ENCODE results near the gene USP17L5.
"Not testable (repeated sequence)": the region's sequence is repeated elsewhere in the genome, so short reads cannot be mapped to it uniquely, and the experiment has no call there.

Gene USP17L5, protein sequence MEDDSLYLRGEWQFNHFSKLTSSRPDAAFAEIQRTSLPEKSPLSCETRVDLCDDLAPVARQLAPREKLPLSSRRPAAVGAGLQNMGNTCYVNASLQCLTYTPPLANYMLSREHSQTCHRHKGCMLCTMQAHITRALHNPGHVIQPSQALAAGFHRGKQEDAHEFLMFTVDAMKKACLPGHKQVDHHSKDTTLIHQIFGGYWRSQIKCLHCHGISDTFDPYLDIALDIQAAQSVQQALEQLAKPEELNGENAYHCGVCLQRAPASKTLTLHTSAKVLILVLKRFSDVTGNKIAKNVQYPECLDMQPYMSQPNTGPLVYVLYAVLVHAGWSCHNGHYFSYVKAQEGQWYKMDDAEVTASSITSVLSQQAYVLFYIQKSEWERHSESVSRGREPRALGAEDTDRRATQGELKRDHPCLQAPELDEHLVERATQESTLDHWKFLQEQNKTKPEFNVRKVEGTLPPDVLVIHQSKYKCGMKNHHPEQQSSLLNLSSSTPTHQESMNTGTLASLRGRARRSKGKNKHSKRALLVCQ

DNA sequence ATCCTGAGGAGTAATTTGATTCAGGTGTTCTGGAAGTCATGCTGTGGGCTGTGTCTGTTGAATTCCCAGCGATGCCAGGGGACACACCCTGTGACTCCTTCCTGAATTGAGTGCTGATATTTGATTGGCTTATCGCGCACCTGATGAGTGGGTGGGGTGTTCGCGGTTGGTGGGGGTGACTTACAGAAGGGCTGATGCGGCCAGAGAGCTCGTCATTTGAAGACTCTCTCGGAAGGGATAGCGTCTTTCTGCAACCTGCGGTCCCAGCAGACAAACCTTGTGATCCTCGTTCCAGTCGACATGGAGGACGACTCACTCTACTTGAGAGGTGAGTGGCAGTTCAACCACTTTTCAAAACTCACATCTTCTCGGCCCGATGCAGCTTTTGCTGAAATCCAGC, at the start of gene USP17L5:
TSS of gene USP17L5 (plus strand) at position 301 of the 400 bp plus-strand sequence. CDS start at position 301, 0 bp downstream.
- DNase-seq: not testable (repeated sequence)

DNA sequence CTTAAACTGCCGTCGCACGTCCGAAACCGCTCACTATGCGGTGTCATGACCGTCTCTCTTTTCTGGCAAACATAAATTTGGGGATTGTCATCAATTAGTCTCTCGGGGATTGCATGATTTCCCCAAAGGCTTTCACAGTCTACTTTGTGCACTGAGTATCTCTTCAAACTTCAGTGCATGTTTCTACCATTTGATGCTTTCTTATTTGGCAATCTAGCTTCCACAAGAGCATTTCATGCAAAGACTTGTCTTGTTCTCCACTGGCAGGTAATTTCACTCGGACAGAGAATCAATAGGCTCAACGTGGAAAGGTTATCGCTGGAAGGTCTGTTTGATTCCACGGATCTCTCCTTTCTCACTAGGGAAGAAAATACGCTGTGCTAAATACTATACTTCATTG, 15.0 kb upstream of the USP17L5 start:
- DNase-seq: not testable (repeated sequence)

DNA sequence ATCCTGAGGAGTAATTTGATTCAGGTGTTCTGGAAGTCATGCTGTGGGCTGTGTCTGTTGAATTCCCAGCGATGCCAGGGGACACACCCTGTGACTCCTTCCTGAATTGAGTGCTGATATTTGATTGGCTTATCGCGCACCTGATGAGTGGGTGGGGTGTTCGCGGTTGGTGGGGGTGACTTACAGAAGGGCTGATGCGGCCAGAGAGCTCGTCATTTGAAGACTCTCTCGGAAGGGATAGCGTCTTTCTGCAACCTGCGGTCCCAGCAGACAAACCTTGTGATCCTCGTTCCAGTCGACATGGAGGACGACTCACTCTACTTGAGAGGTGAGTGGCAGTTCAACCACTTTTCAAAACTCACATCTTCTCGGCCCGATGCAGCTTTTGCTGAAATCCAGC, 14.3 kb upstream of the USP17L5 start, which contains the start of gene USP17L24:
TSS of gene USP17L24 (plus strand) at position 301 of the 400 bp plus-strand sequence. CDS start at position 301, 0 bp downstream.
- DNase-seq: not testable (repeated sequence)

DNA sequence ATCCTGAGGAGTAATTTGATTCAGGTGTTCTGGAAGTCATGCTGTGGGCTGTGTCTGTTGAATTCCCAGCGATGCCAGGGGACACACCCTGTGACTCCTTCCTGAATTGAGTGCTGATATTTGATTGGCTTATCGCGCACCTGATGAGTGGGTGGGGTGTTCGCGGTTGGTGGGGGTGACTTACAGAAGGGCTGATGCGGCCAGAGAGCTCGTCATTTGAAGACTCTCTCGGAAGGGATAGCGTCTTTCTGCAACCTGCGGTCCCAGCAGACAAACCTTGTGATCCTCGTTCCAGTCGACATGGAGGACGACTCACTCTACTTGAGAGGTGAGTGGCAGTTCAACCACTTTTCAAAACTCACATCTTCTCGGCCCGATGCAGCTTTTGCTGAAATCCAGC, 9.6 kb upstream of the USP17L5 start, which contains the start of gene USP17L25:
TSS of gene USP17L25 (plus strand) at position 301 of the 400 bp plus-strand sequence. CDS start at position 301, 0 bp downstream.
- DNase-seq: not testable (repeated sequence)

DNA sequence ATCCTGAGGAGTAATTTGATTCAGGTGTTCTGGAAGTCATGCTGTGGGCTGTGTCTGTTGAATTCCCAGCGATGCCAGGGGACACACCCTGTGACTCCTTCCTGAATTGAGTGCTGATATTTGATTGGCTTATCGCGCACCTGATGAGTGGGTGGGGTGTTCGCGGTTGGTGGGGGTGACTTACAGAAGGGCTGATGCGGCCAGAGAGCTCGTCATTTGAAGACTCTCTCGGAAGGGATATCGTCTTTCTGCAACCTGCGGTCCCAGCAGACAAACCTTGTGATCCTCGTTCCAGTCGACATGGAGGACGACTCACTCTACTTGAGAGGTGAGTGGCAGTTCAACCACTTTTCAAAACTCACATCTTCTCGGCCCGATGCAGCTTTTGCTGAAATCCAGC, 4.8 kb upstream of the USP17L5 start, which contains the start of gene USP17L26:
TSS of gene USP17L26 (plus strand) at position 301 of the 400 bp plus-strand sequence. CDS start at position 301, 0 bp downstream.
- DNase-seq: not testable (repeated sequence)

DNA sequence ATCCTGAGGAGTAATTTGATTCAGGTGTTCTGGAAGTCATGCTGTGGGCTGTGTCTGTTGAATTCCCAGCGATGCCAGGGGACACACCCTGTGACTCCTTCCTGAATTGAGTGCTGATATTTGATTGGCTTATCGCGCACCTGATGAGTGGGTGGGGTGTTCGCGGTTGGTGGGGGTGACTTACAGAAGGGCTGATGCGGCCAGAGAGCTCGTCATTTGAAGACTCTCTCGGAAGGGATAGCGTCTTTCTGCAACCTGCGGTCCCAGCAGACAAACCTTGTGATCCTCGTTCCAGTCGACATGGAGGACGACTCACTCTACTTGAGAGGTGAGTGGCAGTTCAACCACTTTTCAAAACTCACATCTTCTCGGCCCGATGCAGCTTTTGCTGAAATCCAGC, 4.6 kb downstream of the USP17L5 start, which contains the start of gene USP17L27:
TSS of gene USP17L27 (plus strand) at position 301 of the 400 bp plus-strand sequence. CDS start at position 301, 0 bp downstream.
- DNase-seq: not testable (repeated sequence)

DNA sequence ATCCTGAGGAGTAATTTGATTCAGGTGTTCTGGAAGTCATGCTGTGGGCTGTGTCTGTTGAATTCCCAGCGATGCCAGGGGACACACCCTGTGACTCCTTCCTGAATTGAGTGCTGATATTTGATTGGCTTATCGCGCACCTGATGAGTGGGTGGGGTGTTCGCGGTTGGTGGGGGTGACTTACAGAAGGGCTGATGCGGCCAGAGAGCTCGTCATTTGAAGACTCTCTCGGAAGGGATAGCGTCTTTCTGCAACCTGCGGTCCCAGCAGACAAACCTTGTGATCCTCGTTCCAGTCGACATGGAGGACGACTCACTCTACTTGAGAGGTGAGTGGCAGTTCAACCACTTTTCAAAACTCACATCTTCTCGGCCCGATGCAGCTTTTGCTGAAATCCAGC, 9.4 kb downstream of the USP17L5 start, which contains the start of gene USP17L28:
TSS of gene USP17L28 (plus strand) at position 301 of the 400 bp plus-strand sequence. CDS start at position 301, 0 bp downstream.
- not testable (repeated sequence) for DNase-seq

DNA sequence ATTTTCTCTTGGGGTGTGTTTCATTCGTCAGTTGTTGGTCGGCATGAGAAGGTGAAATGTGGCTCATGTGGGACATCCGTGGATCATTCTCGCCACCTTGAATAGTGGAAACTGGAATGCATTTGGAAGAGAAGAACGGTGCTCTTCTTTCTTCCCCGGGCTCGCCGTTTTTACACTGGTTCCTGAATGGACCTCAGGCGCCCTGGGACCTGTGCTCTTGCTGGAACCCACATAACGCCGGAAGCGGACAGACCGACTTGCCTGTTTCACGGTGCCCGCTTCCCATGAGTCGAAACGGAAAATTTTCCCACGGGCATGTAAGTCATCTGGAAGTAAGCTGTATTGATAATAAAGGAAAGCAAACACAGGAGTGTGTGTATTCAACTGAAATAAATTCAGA, 11.7 kb downstream of the USP17L5 start:
- DNase-seq: not testable (repeated sequence)

DNA sequence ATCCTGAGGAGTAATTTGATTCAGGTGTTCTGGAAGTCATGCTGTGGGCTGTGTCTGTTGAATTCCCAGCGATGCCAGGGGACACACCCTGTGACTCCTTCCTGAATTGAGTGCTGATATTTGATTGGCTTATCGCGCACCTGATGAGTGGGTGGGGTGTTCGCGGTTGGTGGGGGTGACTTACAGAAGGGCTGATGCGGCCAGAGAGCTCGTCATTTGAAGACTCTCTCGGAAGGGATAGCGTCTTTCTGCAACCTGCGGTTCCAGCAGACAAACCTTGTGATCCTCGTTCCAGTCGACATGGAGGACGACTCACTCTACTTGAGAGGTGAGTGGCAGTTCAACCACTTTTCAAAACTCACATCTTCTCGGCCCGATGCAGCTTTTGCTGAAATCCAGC, 14.1 kb downstream of the USP17L5 start, which contains the start of gene USP17L29:
TSS of gene USP17L29 (plus strand) at position 301 of the 400 bp plus-strand sequence. CDS start at position 301, 0 bp downstream.
- not testable (repeated sequence) for DNase-seq

DNA sequence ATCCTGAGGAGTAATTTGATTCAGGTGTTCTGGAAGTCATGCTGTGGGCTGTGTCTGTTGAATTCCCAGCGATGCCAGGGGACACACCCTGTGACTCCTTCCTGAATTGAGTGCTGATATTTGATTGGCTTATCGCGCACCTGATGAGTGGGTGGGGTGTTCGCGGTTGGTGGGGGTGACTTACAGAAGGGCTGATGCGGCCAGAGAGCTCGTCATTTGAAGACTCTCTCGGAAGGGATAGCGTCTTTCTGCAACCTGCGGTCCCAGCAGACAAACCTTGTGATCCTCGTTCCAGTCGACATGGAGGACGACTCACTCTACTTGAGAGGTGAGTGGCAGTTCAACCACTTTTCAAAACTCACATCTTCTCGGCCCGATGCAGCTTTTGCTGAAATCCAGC, 23.6 kb downstream of the USP17L5 start, which contains the start of gene USP17L30:
TSS of gene USP17L30 (plus strand) at position 301 of the 400 bp plus-strand sequence. CDS start at position 301, 0 bp downstream.
- DNase-seq: not testable (repeated sequence)

DNA sequence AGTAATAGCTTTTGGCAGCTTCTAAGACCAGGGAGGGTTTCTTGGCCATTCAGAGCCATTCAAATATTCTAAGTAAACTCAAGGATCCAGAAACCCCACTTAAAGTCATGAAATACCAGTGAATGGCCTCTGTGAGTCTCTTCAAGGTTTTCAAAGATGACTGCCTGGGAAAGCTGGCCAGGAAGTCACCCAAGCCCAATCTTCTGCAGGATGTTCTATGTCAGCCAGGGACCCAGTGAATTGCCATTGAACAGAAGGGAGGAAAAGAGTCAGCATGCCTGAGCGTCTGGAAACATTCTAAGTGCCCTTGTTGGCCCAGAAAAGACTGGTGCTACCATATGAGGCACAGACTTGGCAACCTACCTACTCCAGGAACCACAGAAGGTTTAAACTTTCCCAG, 40.7 kb downstream of the USP17L5 start:
- DNase-seq: not testable (repeated sequence)

DNA sequence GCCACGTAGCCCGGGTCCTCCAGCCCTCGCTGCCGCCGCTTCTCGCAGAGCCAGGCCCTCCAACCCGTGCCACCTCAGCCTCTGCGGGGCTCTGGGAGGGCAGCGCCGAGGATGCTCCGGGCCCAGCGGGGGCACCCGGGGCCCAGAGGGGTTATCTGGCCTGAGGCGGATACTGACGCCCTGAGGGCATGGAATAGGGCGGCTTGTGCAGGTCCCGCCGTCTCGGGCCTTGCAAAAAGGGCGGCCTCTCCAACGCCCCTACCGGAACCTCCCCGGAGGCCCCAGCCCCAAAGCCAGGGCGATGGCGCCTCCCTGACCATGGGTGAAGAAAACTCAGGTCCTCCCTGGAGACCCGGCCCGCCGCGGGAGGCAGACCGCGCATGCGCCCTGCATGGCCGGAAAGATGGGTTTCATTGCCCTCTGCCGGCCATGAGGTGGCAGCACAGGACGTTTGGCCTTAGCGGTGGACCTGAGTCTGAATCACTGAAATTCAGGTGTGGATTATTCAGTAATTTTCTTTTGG, 41.9 kb downstream of the USP17L5 start:
- DNase-seq: not testable (repeated sequence)

DNA sequence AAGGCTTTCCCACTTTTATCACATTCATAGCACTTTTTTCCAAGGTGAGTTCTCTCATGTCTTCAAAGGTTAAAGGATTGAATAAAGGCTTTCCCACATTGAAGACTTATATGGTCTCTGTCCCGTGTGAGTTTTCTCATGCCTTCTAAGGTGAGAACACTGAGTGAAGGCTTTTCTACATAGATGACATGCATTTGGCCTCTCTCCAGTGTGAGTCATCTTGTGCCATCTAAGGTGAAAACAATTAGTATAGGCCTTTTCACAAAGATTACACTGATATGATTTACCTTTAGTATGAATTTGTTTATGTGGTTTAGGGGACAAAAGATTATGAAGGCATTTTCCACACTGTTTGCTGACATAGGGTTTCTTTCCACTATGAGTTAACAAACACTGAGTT, 44.9 kb downstream of the USP17L5 start:
- DNase-seq: no peak

DNA sequence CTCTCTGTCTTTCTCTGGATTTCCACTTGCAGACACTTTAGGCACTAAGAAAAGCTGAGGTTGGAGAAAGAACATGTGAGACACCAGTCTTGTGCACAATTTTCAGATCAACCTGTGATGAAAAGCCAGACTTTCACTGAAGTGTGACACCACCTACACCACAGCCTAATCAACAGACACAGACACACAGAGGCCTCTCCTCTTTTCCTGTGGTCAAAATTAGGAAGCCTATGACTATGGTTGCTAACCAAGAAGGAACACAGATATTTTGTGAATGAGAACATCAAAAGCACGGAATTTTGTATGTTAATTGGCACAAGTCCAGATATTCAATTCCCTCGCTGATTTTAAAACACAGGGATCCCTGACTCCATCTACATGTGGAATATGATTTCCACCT, 49.8 kb downstream of the USP17L5 start:
- DNase-seq: not testable (repeated sequence)

Data from NCI-H2081 treated with DMSO at 0.1 percent for 48 hours (cell line).